DOHH2 (cell line): ENCODE data around the gene PCYT1A.

Source experiments
- H3F3A ChIP-seq: fragments of 200-600 bp; sonication (generic), shearing (Covaris generic); 2 replicates; pipeline ENCODE4 v1.6.0; 2016; ENCODE audit warnings: antibody characterized with exemption, mild to moderate bottlenecking; ENCODE audit not compliant: control insufficient read depth, insufficient read depth
- H3K27ac ChIP-seq: fragments of 200-600 bp; sonication (generic); 2 replicates; pipeline ENCODE4 v1.5.1; 2014; ENCODE audit warnings: low read depth, mild to moderate bottlenecking, low read length, moderate library complexity
- H3K27me3 ChIP-seq: fragments of 200-600 bp; sonication (generic); 2 replicates; pipeline ENCODE4 v1.6.1; 2014; ENCODE audit warnings: mild to moderate bottlenecking, low read length, mixed read lengths; ENCODE audit not compliant: control insufficient read depth
- H3K36me3 ChIP-seq: fragments of 200-600 bp; sonication (generic); 2 replicates; pipeline ENCODE4 v1.6.1; 2014; ENCODE audit warnings: mild to moderate bottlenecking, low read length, moderate library complexity, mixed read lengths; ENCODE audit not compliant: control insufficient read depth
- H3K4me1 ChIP-seq: fragments of 200-600 bp; sonication (generic); 2 replicates; pipeline ENCODE4 v1.6.1; 2014; ENCODE audit warnings: mild to moderate bottlenecking, low read length, mixed read lengths; ENCODE audit not compliant: control insufficient read depth
- H3K4me2 ChIP-seq: fragments of 200-600 bp; sonication (generic); 2 replicates; pipeline ENCODE4 v1.6.0; 2014; ENCODE audit warnings: mild to moderate bottlenecking, low read length, moderate library complexity
- H3K4me3 ChIP-seq: fragments of 200-600 bp; sonication (generic); 2 replicates; pipeline ENCODE4 v1.5.1; 2014; ENCODE audit warnings: mild to moderate bottlenecking, low read length, mixed read lengths
- H3K79me2 ChIP-seq: fragments of 200-600 bp; sonication (generic); 2 replicates; pipeline ENCODE4 v1.6.1; 2014; ENCODE audit warnings: mild to moderate bottlenecking, low read length, mixed read lengths; ENCODE audit not compliant: control insufficient read depth
- H3K9me2 ChIP-seq: fragments of 200-600 bp; sonication (generic); replicated peaks from 2 replicates; pipeline ENCODE4 v1.6.1; 2014; ENCODE audit warnings: mild to moderate bottlenecking, low read length, mixed read lengths; ENCODE audit not compliant: control insufficient read depth
- H3K9me3 ChIP-seq: fragments of 200-600 bp; sonication (generic); 2 replicates; pipeline ENCODE4 v1.6.1; 2014; ENCODE audit warnings: antibody characterized with exemption, low read length, mixed read lengths; ENCODE audit not compliant: control insufficient read depth, insufficient read depth
- H4K20me1 ChIP-seq: fragments of 200-600 bp; sonication (generic); 2 replicates; pipeline ENCODE4 v1.6.0; 2014; ENCODE audit warnings: low read depth, mild to moderate bottlenecking, antibody characterized with exemption, low read length, moderate library complexity; ENCODE audit not compliant: control insufficient read depth, insufficient read depth
- EZH2phosphoT487 ChIP-seq: fragments of 200-600 bp; sonication (generic); IDR thresholded peaks from 2 replicates; pipeline ENCODE4 v1.6.1; 2017; ENCODE audit warnings: borderline replicate concordance, mild to moderate bottlenecking, antibody characterized with exemption, low read length, moderate library complexity, mixed read lengths
- TF ChIP-seq, protein P1 (sequence below): fragments of 200-600 bp; sonication (generic); IDR thresholded peaks from one replicate; pipeline ENCODE4 v1.5.1; 2014; ENCODE audit warnings: antibody characterized with exemption, mild to moderate bottlenecking, low read depth, low read length; ENCODE audit not compliant: poor library complexity, severe bottlenecking

The PCYT1A gene

DNA sequence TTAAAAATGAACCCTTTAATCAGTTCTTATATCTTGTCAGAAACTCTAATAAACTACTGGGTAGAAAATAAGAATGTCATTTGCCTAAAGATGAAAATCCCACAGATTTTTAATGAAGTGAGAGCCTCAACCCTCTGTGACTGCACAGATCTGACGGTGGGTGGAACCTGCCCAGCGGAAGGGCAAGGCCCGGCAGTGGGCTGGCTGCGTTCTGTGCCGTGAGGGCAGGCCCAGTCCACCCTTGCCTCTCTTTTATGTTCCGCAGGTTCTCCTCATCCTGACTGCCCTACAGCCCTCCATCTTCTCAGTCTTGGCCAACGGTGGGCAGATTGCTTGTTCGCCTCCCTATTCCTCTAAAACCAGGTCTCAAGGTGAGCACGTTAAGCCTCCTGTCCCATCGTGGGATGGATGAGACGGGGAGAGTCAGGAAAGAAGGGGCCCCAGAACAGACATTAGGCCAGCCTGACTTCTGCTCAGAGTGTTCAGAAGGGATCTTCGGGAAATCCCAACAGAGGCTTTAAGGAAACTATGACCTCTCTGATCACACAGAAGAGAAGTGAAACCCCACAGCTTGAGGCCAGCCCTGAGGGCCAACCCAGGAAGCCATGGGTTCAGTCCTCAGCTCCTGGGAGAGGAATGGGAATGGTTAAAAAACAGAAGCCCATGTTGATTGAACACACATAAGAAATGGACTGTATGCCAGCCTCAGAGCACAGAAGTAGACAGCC, 55.2 kb downstream of the PCYT1A start:
- Histone ChIP-seq H3K36me3 (no peaks in the 10 kb centered on the region), H3K4me3 (no peak overlapping the region), H3K4me1 (no peaks in the 10 kb centered on the region), H3K9me2 (no peaks in the 10 kb centered on the region), H3K27ac (no peak overlapping the region), H3K9me3 (no peaks in the 10 kb centered on the region), H3F3A (no peaks in the 10 kb centered on the region), H4K20me1 (no peaks in the 10 kb centered on the region), H3K4me2 (no peak overlapping the region), H3K79me2 (no peaks in the 10 kb centered on the region), H3K27me3 (no peaks in the 10 kb centered on the region)
- TF ChIP-seq EZH2phosphoT487 = no peak
- TF ChIP-seq, protein P1, sequence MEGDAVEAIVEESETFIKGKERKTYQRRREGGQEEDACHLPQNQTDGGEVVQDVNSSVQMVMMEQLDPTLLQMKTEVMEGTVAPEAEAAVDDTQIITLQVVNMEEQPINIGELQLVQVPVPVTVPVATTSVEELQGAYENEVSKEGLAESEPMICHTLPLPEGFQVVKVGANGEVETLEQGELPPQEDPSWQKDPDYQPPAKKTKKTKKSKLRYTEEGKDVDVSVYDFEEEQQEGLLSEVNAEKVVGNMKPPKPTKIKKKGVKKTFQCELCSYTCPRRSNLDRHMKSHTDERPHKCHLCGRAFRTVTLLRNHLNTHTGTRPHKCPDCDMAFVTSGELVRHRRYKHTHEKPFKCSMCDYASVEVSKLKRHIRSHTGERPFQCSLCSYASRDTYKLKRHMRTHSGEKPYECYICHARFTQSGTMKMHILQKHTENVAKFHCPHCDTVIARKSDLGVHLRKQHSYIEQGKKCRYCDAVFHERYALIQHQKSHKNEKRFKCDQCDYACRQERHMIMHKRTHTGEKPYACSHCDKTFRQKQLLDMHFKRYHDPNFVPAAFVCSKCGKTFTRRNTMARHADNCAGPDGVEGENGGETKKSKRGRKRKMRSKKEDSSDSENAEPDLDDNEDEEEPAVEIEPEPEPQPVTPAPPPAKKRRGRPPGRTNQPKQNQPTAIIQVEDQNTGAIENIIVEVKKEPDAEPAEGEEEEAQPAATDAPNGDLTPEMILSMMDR = no peak

DNA sequence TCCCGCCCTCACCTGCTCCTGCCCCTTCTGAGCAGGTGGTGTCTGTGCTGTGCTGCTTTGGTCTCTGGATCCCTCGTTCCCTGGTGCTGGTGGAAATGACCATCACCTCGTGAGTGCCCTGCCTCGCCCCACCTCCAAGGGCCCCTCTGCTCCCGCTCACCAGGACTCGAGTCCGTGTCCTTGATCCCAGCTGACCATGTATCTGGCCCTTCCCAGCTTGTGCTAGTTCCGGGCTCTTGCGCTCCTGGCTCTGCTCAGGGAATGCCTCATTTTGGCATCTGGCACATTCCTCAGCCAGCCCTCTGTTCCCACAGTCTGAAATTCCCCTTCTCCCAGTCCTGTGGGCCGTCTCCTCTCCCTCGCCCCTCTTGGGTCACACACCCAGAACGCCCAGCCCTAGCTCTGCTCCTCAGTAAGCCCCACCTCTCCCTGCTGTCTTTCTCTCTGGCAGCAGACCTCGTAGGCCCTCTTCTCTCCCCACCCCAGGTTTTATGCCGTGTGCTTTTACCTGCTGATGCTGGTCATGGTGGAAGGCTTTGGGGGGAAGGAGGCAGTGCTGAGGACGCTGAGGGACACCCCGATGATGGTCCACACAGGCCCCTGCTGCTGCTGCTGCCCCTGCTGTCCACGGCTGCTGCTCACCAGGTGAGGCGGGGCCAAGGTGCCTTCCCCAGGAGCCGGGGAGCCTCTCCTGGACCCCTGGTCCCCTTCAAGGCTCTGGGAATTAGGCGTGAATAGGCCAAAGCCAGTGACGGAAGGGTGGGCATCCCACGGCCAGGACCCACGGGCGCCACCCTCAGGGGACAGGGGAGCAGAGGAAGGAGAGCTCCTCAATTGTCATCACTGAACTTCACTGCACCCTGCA, 59.7 kb downstream of the PCYT1A start:
- TF ChIP-seq EZH2phosphoT487 = no peak
- TF ChIP-seq, protein P1 = peak; percentile 24
- Histone ChIP-seq H3K27ac (no peak overlapping the region), H4K20me1 (no peaks in the 10 kb centered on the region), H3K4me1 (no peaks in the 10 kb centered on the region), H3K79me2 (no peaks in the 10 kb centered on the region), H3K9me2 (no peaks in the 10 kb centered on the region), H3K36me3 (no peaks in the 10 kb centered on the region), H3K4me2 (no peak overlapping the region), H3K9me3 (no peaks in the 10 kb centered on the region), H3K27me3 (peaks cover 4% of the 10 kb centered on the region; the same call in 1 of the 2 replicates), H3F3A (no peaks in the 10 kb centered on the region), H3K4me3 (no peak overlapping the region)

DNA sequence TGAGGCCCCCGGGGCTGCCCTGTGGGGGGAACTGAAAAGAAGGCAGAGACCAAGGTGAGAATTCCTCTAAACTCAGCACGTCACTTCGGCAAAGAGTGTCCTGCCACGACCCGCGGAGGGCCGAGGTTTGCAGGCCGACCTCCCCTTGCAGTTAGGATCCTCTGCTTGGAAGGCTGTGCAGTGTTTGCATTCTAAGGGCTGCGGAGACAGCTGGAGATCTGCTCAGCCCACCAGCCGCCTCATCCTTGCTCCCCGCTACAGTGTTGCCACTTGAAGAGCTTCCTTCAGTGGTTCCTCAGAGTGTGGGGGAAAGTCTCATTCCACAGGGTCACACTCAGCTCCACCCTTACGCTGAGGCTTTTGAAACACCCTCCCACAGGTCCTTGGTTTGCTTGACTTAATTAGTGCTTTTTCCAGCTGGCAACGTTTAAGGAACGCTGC, 60.4 kb downstream of the PCYT1A start:
- Histone ChIP-seq H3F3A (no peaks in the 10 kb centered on the region), H3K27ac (no peak overlapping the region), H4K20me1 (no peaks in the 10 kb centered on the region), H3K9me2 (no peaks in the 10 kb centered on the region), H3K9me3 (no peaks in the 10 kb centered on the region), H3K4me1 (no peaks in the 10 kb centered on the region), H3K79me2 (no peaks in the 10 kb centered on the region), H3K4me2 (no peak overlapping the region), H3K36me3 (no peaks in the 10 kb centered on the region), H3K4me3 (no peak overlapping the region), H3K27me3 (peaks cover 5% of the 10 kb centered on the region; the same call in 1 of the 2 replicates)
- TF ChIP-seq, protein P1 = no peak
- TF ChIP-seq EZH2phosphoT487 = no peak
